Neural crest cell (in vitro differentiated cells): Measurements from ENCODE around the gene KLHL2. TPM values are rescaled to one million over a fixed set of nuclear protein-coding genes. Genes with fewer than 3 reads are reported as not detected.

Experiments used
- DNase-seq: peaks from one replicate; pipeline ENCODE4 v3.0.0; 2021; ENCODE audit warnings: low read depth, mixed read lengths, low spot score
- H3K27ac Mint-ChIP-seq: one replicate; pipeline ENCODE4 v1.8.0; 2021; ENCODE audit warnings: mild to moderate bottlenecking, mixed read lengths; ENCODE audit not compliant: unreplicated experiment
- H3K27me3 Mint-ChIP-seq: 2 replicates; pipeline ENCODE4 v1.8.0; 2021; ENCODE audit warnings: low read depth, mild to moderate bottlenecking, mixed read lengths
- H3K36me3 Mint-ChIP-seq: 2 replicates; pipeline ENCODE4 v1.8.0; 2021; ENCODE audit warnings: low read depth, mild to moderate bottlenecking, mixed read lengths
- H3K4me1 Mint-ChIP-seq: 2 replicates; pipeline ENCODE4 v1.8.0; 2021; ENCODE audit warnings: mixed read lengths
- H3K4me3 Mint-ChIP-seq: one replicate; pipeline ENCODE4 v1.8.0; 2021; ENCODE audit warnings: mild to moderate bottlenecking, mixed read lengths
- H3K9me3 Mint-ChIP-seq: 2 replicates; pipeline ENCODE4 v1.8.0; 2021; ENCODE audit warnings: mixed read lengths
- total RNA-seq: library from RNA; stranded (reverse); gene quantifications from 2 replicates; pipeline ENCODE4 v1.2.1, GENCODE V29; 2021
- TF ChIP-seq, protein P1 (sequence below): fragments of 200-600 bp; sonication (generic); conservative IDR thresholded peaks from 2 replicates; pipeline ENCODE4 v1.5.0; 2021; ENCODE audit warnings: antibody characterized with exemption, mild to moderate bottlenecking

KLHL2 gene
- total RNA-seq, 1 donor from 2014 or later = 17.4 TPM

GRCh38 chr4:165302658-165303057, 95.3 kb downstream of the KLHL2 start:
- no peak for DNase-seq
- no peaks in the 10 kb centered on the region for H3K9me3 Mint-ChIP-seq
- H3K27ac Mint-ChIP-seq = no peak overlapping the region
- no peaks in the 10 kb centered on the region for H3K4me1 Mint-ChIP-seq
- peaks cover 4% of the 10 kb centered on the region for H3K36me3 Mint-ChIP-seq
- H3K27me3 Mint-ChIP-seq = no peaks in the 10 kb centered on the region
- TF ChIP-seq, protein P1, sequence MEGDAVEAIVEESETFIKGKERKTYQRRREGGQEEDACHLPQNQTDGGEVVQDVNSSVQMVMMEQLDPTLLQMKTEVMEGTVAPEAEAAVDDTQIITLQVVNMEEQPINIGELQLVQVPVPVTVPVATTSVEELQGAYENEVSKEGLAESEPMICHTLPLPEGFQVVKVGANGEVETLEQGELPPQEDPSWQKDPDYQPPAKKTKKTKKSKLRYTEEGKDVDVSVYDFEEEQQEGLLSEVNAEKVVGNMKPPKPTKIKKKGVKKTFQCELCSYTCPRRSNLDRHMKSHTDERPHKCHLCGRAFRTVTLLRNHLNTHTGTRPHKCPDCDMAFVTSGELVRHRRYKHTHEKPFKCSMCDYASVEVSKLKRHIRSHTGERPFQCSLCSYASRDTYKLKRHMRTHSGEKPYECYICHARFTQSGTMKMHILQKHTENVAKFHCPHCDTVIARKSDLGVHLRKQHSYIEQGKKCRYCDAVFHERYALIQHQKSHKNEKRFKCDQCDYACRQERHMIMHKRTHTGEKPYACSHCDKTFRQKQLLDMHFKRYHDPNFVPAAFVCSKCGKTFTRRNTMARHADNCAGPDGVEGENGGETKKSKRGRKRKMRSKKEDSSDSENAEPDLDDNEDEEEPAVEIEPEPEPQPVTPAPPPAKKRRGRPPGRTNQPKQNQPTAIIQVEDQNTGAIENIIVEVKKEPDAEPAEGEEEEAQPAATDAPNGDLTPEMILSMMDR = no peak
- H3K4me3 Mint-ChIP-seq = no peak overlapping the region

DNA sequence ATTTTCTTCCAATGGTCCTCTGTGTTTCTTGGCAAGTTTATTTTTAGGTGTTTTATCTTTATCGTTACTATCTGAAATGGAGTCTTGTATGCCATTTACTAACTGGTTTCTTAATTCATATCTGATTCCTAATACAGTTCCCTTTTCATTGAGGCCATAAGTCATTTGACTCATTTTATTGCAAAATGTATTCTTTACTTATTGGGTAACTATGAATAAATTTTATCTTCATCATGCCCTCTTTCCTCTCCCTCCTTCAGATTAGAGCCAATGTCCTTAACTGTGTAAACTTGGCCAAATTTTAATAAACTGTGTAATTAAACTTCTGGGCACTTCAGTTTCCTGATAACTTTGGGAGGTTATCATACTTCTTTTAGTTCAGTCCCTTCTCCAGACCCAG, 100.8 kb downstream of the KLHL2 start:
- Mint-ChIP-seq H3K36me3 (peaks cover 17% of the 10 kb centered on the region), H3K9me3 (peaks cover 8% of the 10 kb centered on the region), H3K27ac (no peak overlapping the region), H3K27me3 (no peaks in the 10 kb centered on the region), H3K4me1 (no peaks in the 10 kb centered on the region), H3K4me3 (no peak overlapping the region)
- no peak for DNase-seq
- TF ChIP-seq, protein P1 = no peak

DNA sequence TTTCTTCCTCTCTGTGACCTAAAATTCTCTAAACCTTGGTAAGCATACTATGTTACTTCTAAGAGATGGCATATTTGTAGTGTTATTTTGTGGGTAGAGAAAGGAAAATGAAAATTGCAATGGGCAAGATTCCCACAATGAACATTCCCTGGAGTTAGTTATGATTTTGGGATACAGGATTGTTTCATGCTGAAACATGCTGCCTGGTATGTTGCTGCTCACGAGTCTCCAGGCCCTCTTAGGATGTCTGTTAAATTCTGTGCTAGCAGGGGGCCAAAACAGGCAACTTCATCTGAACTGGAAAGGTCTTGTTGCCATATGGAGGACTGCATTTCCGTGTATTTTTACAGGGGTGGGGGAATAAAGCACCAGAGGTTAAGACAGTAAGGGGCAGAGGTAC, 101.2 kb downstream of the KLHL2 start:
- peaks cover 17% of the 10 kb centered on the region for H3K36me3 Mint-ChIP-seq
- H3K27ac Mint-ChIP-seq = no peak overlapping the region
- TF ChIP-seq, protein P1 = no peak
- no peaks in the 10 kb centered on the region for H3K27me3 Mint-ChIP-seq
- H3K4me3 Mint-ChIP-seq = no peak overlapping the region
- no peaks in the 10 kb centered on the region for H3K4me1 Mint-ChIP-seq
- peaks cover 8% of the 10 kb centered on the region for H3K9me3 Mint-ChIP-seq
- DNase-seq = no peak

DNA sequence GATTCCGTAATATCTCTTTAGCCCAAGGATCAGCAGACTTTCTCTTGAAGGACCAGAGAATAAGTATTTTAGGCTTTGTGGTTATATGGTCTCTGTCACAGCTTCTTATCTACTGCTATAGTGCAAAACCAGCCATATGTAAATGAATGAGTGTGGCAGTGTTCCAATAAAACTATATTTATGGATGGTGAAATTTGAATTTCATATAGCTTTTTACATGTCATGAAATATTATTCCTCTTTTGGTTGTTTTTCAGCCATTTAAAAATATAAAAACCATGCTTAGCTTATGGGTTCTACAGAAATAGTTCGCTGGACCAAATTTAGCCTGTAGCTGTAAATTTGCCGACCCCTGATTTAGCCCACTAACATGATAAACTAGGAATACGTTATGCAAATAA, 102.1 kb downstream of the KLHL2 start:
- no peak for DNase-seq
- Mint-ChIP-seq H3K27ac (no peak overlapping the region), H3K36me3 (peaks cover 20% of the 10 kb centered on the region), H3K27me3 (no peaks in the 10 kb centered on the region), H3K4me1 (no peaks in the 10 kb centered on the region), H3K9me3 (peaks cover 8% of the 10 kb centered on the region), H3K4me3 (no peak overlapping the region)
- TF ChIP-seq, protein P1 = no peak

- Mint-ChIP-seq H3K4me1 (no peaks in the 10 kb centered on the region), H3K27ac (no peak overlapping the region), H3K4me3 (no peak overlapping the region), H3K9me3 (peaks cover 8% of the 10 kb centered on the region), H3K27me3 (no peaks in the 10 kb centered on the region), H3K36me3 (peaks cover 20% of the 10 kb centered on the region)
- no peak for DNase-seq
- TF ChIP-seq, protein P1 = no peak
Observed at GRCh38 chr4:165312506-165312905, 105.1 kb downstream of the KLHL2 start.

DNA sequence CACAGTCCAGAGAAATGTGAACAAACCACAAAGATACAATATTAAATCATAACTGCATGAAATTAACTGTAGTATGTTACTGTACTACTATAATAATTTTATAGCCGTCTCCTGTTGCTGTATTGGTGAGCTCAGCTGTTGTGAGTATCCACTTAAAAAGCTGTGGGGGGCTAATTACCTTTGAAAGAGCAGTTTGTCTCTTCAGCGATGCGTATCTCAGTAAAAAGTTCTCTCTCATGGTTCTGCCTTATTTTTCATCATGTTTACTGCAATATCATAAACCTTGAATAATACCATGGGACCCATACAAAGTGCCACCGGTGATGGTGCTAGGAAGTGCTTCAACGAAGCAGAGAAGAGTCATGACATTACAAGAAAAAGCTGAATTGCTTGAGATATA, 111.7 kb downstream of the KLHL2 start:
- TF ChIP-seq, protein P1 = no peak
- no peak for DNase-seq
- no peaks in the 10 kb centered on the region for H3K27me3 Mint-ChIP-seq
- no peak overlapping the region for H3K27ac Mint-ChIP-seq
- H3K4me3 Mint-ChIP-seq = no peak overlapping the region
- H3K4me1 Mint-ChIP-seq = no peaks in the 10 kb centered on the region
- H3K9me3 Mint-ChIP-seq = no peaks in the 10 kb centered on the region
- peaks cover 17% of the 10 kb centered on the region for H3K36me3 Mint-ChIP-seq
